Esophagus muscularis mucosa (tissue), 4 donors: ENCODE measurements around the gene PARP2. TPM values are rescaled to one million over a fixed set of nuclear protein-coding genes. Genes with fewer than 3 reads are reported as not detected.

ENCODE experiments used
- DNase-seq: peaks from one replicate; pipeline ENCODE4 v3.0.0-alpha.2; 2017; ENCODE audit errors: extremely low spot score
- H3K27ac ChIP-seq, 4 donors: fragments of 200-600 bp; sonication (generic); replicated peaks in 1 of 4; 1 replicate in 3 of 4; 2 replicates in 1 of 4; pipeline ENCODE4 v1.5.1; 2016 to 2019; ENCODE audit warnings: mild to moderate bottlenecking in 1 of 4
- H3K27me3 ChIP-seq, 4 donors: fragments of 200-600 bp; sonication (generic); one replicate each; pipeline versions ENCODE4 v1.5.1 to v1.6.0; 2016 to 2019
- H3K36me3 ChIP-seq, 4 donors: fragments of 200-600 bp; sonication (generic); one replicate each; pipeline ENCODE4 v1.5.1; 2016 to 2019
- H3K4me1 ChIP-seq, 4 donors: fragments of 200-600 bp; sonication (generic); one replicate each; pipeline ENCODE4 v1.5.1; 2016 to 2019
- H3K4me3 ChIP-seq, 4 donors: fragments of 200-600 bp; sonication (generic); 1 replicate in 2 of 4; 2 replicates in 2 of 4; pipeline ENCODE4 v1.5.1; 2016 to 2019; ENCODE audit warnings: mild to moderate bottlenecking in 4 of 4, moderate library complexity in 1 of 4
- H3K9me3 ChIP-seq, 4 donors: fragments of 200-600 bp; sonication (generic); 1 replicate in 3 of 4; 2 replicates in 1 of 4; pipeline ENCODE4 v1.5.1; 2016 to 2019
- CTCF ChIP-seq, 3 experiments: fragments of 200-600 bp in 2 of 3; fragments of 450-650 bp in 1 of 3; sonication (generic) in 2 of 3; IDR thresholded peaks; one replicate each; pipeline ENCODE4 v1.5.1; 2017 to 2019; ENCODE audit warnings: antibody characterized with exemption in 3 of 3, mild to moderate bottlenecking in 2 of 3, moderate library complexity in 1 of 3
- EP300 ChIP-seq: sonication (generic); formaldehyde crosslinking; IDR thresholded peaks from one replicate; pipeline ENCODE4 v1.6.1; 2017; ENCODE audit warnings: antibody characterized with exemption
- POLR2A ChIP-seq: fragments of 450-650 bp; IDR thresholded peaks from one replicate; pipeline ENCODE4 v1.6.1; 2017; ENCODE audit warnings: antibody characterized with exemption, moderate library complexity, mild to moderate bottlenecking, low read depth
- POLR2AphosphoS5 ChIP-seq, 2 donors: sonication (generic); formaldehyde crosslinking; IDR thresholded peaks; one replicate each; pipeline ENCODE4 v1.6.1; 2017; ENCODE audit warnings: antibody characterized with exemption in 2 of 2
- WGBS: methylation state at CpG from one replicate; pipeline ENCODE4 v1.1.5; 2018; 5-methylcytosine and 5-hydroxymethylcytosine counted together
- intact Hi-C: fragments of 100-400 bp; cut with DNase I; formaldehyde crosslinking; loops from one replicate; pipeline ENCODE4 v1.15.1; 2023
- total RNA-seq, 4 donors: library from RNA; depleted of rRNA; stranded (reverse); fragments of >200 nt; gene quantifications; one replicate each; pipeline versions ENCODE4 v1.1.0 to v1.2.1, GENCODE V29; 2016

PARP2 gene
- total RNA-seq, 4 donors from 2014 or later: 5.8 to 17.4 (median 8.9) TPM

DNA sequence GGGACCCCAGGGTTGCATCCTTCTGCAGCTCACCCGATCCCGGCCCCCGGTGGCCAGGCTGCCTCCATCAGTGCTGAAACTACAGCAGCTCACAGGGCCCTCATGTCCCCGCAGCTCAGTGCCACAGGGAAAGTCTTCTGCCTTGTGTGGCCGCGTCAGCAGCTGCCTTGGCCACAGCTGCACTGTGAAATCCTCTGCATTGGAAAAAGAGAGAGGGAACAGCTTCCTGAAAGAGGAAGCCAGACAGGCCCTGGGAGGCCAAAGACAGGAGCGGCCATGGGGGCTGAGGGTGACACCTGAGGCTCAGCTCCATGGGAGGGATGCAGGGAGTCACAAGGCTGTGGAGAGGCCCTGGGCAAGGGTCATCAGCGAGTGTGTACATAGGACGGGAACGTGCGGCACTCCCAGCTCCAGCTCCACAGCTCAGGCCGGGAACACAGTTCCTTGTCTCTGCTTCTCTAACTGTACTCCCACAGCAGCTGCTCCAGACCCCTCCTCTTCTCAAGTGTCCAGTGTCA lies 32.7 kb downstream of the PARP2 start:
- TF ChIP-seq CTCF (IDR thresholded peaks at IDR 0.05) (no peak), EP300 (no peak), POLR2AphosphoS5 (IDR thresholded peaks at IDR 0.05) (no peak), POLR2A (no peak)
- no peak for DNase-seq
- Histone ChIP-seq H3K4me1 (peaks cover 0 to 5% (median 0%) of the 10 kb centered on the region in 4 donors), H3K9me3 (no peaks in the 10 kb centered on the region), H3K27ac (no peak overlapping the region), H3K36me3 (peaks cover 87 to 100% (median 100%) of the 10 kb centered on the region in 4 donors), H3K4me3 (no peak overlapping the region), H3K27me3 (no peaks in the 10 kb centered on the region)
- 89% methylated on average over 12 of the region's 12 CpGs for WGBS
- intact Hi-C loops: no loop called here

- intact Hi-C loops: no loop called here
- H3K27me3 ChIP-seq: no peaks in the 10 kb centered on the region
- H3K9me3 ChIP-seq: no peaks in the 10 kb centered on the region
- H3K4me3 ChIP-seq: no peak overlapping the region
- peaks cover 0 to 5% (median 0%) of the 10 kb centered on the region in 4 donors for H3K4me1 ChIP-seq
- 94% methylated on average over 2 of the region's 2 CpGs for WGBS
- H3K36me3 ChIP-seq: peaks cover 87 to 100% (median 100%) of the 10 kb centered on the region in 4 donors
- DNase-seq: no peak
- H3K27ac ChIP-seq: no peak overlapping the region
- TF ChIP-seq CTCF (IDR thresholded peaks at IDR 0.05) (no peak), EP300 (no peak), POLR2AphosphoS5 (IDR thresholded peaks at IDR 0.05) (no peak), POLR2A (no peak)
Observed at GRCh38 chr14:20377171-20377570, 33.7 kb downstream of the PARP2 start.

DNA sequence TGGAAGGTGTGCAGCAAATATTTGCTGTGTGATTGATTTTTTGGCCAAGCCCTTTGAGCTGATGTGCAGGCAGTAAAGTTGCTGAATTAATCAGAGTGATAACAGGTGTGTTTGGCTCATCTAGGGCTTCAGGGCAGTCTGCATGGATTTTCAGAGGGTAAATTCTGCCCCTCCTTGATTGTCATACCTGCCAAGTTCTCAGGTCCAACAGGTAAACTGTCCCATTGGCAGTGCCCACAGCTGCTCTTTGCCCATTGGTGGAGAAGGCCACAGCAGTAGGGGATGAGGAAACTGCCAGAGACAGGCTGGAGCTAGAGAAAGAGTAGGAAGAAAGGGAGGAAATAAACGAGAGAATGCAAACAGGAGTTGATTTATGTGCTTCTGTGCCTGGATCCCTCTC lies 36.3 kb downstream of the PARP2 start:
- Histone ChIP-seq H3K36me3 (peaks cover 87 to 100% (median 100%) of the 10 kb centered on the region in 4 donors), H3K27ac (no peak overlapping the region), H3K27me3 (no peaks in the 10 kb centered on the region), H3K4me1 (peaks cover 0 to 5% (median 0%) of the 10 kb centered on the region in 4 donors), H3K9me3 (no peaks in the 10 kb centered on the region), H3K4me3 (no peak overlapping the region)
- DNase-seq: no peak
- WGBS: 68% methylated on average over 1 of the region's 1 CpG
- intact Hi-C loops: no loop called here
- TF ChIP-seq POLR2A (no peak), CTCF (IDR thresholded peaks at IDR 0.05) (no peak), POLR2AphosphoS5 (IDR thresholded peaks at IDR 0.05) (no peak), EP300 (no peak)

- intact Hi-C loops: no loop called here
- H3K9me3 ChIP-seq: no peaks in the 10 kb centered on the region
- H3K27me3 ChIP-seq: no peaks in the 10 kb centered on the region
- H3K27ac ChIP-seq: no peak overlapping the region
- peaks cover 86 to 100% (median 100%) of the 10 kb centered on the region in 4 donors for H3K36me3 ChIP-seq
- no peak for DNase-seq
- peaks cover 0 to 5% (median 0%) of the 10 kb centered on the region in 4 donors for H3K4me1 ChIP-seq
- H3K4me3 ChIP-seq: no peak overlapping the region
- 85% methylated on average over 6 of the region's 6 CpGs for WGBS
- TF ChIP-seq CTCF (IDR thresholded peaks at IDR 0.05): no peak
- no peak for TF ChIP-seq EP300
- TF ChIP-seq POLR2AphosphoS5 (IDR thresholded peaks at IDR 0.05): no peak
- TF ChIP-seq POLR2A: no peak
Observed at GRCh38 chr14:20380681-20381080, 37.2 kb downstream of the PARP2 start.

- Histone ChIP-seq H3K4me3 (no peak overlapping the region), H3K36me3 (peaks cover 86 to 100% (median 100%) of the 10 kb centered on the region in 4 donors), H3K9me3 (no peaks in the 10 kb centered on the region), H3K4me1 (peaks cover 0 to 5% (median 0%) of the 10 kb centered on the region in 4 donors), H3K27me3 (no peaks in the 10 kb centered on the region), H3K27ac (no peak overlapping the region)
- DNase-seq: no peak
- intact Hi-C loops: no loop called here
- 95% methylated on average over 2 of the region's 7 CpGs for WGBS
- TF ChIP-seq EP300: no peak
- no peak for TF ChIP-seq POLR2AphosphoS5 (IDR thresholded peaks at IDR 0.05)
- no peak for TF ChIP-seq POLR2A
- no peak for TF ChIP-seq CTCF (IDR thresholded peaks at IDR 0.05)
Observed at GRCh38 chr14:20381341-20381740, 37.9 kb downstream of the PARP2 start.
